GM23248 (cell line): ENCODE results near the gene CCDC24.

Experiments used
- EZH2 ChIP-seq: fragments of 200-600 bp; sonication (generic); IDR thresholded peaks from 2 replicates; pipeline ENCODE4 v1.6.1; 2018; ENCODE audit warnings: antibody characterized with exemption, mild to moderate bottlenecking; ENCODE audit not compliant: insufficient read depth, poor library complexity, severe bottlenecking
- EZH2phosphoT487 ChIP-seq: fragments of 200-600 bp; sonication (generic); IDR thresholded peaks from 2 replicates; pipeline ENCODE4 v1.6.1; 2018; ENCODE audit warnings: antibody characterized with exemption, moderate library complexity, mild to moderate bottlenecking, low read depth; ENCODE audit not compliant: insufficient read depth

GRCh38 chr1:44031252-44032169, 40.1 kb downstream of the CCDC24 start, which contains the start of gene SLC6A9:
- TF ChIP-seq EZH2 = no peak
- TF ChIP-seq EZH2phosphoT487 = no peak
